Ascending aorta (tissue), 2 donors: Measurements from ENCODE around the gene NEUROD1. TPM values are rescaled to one million over a fixed set of nuclear protein-coding genes. Genes with fewer than 3 reads are reported as not detected.

ENCODE experiments used
- DNase-seq, 2 donors: peaks; one replicate each; pipeline ENCODE4 v3.0.0-alpha.2; 2019; ENCODE audit warnings: low spot score in 2 of 2
- H3K27ac ChIP-seq, 2 donors: fragments of 200-600 bp; sonication (generic); one replicate each; pipeline ENCODE4 v1.5.1; 2016 to 2017; ENCODE audit warnings: mild to moderate bottlenecking in 1 of 2
- H3K27me3 ChIP-seq: fragments of 200-600 bp; sonication (generic); one replicate; pipeline ENCODE4 v1.5.1; 2017
- H3K36me3 ChIP-seq, 2 donors: fragments of 200-600 bp; sonication (generic); one replicate each; pipeline ENCODE4 v1.5.1; 2016
- H3K4me1 ChIP-seq, 2 donors: fragments of 200-600 bp; sonication (generic); one replicate each; pipeline ENCODE4 v1.5.1; 2016 to 2017; ENCODE audit warnings: mild to moderate bottlenecking in 1 of 2
- H3K4me3 ChIP-seq, 2 donors: fragments of 200-600 bp; sonication (generic); one replicate each; pipeline ENCODE4 v1.5.1; 2016 to 2017; ENCODE audit warnings: mild to moderate bottlenecking in 1 of 2
- H3K9me3 ChIP-seq, 2 donors: fragments of 200-600 bp; sonication (generic); one replicate each; pipeline ENCODE4 v1.5.1; 2016
- CTCF ChIP-seq, 3 experiments: fragments of 200-600 bp in 2 of 3; fragments of 450-650 bp in 1 of 3; sonication (generic) in 2 of 3; IDR thresholded peaks; one replicate each; pipeline ENCODE4 v1.5.1; 2016 to 2019; ENCODE audit warnings: antibody characterized with exemption in 3 of 3, mild to moderate bottlenecking in 1 of 3, moderate library complexity in 1 of 3
- intact Hi-C: fragments of 100-400 bp; cut with DNase I; formaldehyde crosslinking; loops from one replicate; pipeline ENCODE4 v1.15.1; 2023
- total RNA-seq: library from RNA; depleted of rRNA; stranded (reverse); fragments of >200 nt; gene quantifications from one replicate; pipeline ENCODE4 v1.1.0, GENCODE V29; 2016

NEUROD1 gene
- total RNA-seq, 1 donor from 2014 or later, result not detected

GRCh38 chr2:181626671-181627070, 53.6 kb downstream of the NEUROD1 start:
- DNase-seq, result no peak
- H3K27me3 ChIP-seq, result no peaks in the 10 kb centered on the region
- TF ChIP-seq CTCF (IDR thresholded peaks at IDR 0.05), result no peak
- intact Hi-C loops, result no loop called here
- H3K27ac ChIP-seq, result no peak overlapping the region
- H3K36me3 ChIP-seq, result no peaks in the 10 kb centered on the region
- H3K4me1 ChIP-seq, result no peaks in the 10 kb centered on the region
- H3K9me3 ChIP-seq, result no peaks in the 10 kb centered on the region
- no peak overlapping the region for H3K4me3 ChIP-seq

Other genes with a start within 250 kb of the NEUROD1 start
- gene ITGA4, start 223.1 kb downstream of the NEUROD1 start, total RNA-seq, result 6.6 TPM
- gene CERKL, start 23.4 kb downstream of the NEUROD1 start, total RNA-seq, result not detected
- gene ITPRID2, start 211.2 kb upstream of the NEUROD1 start, total RNA-seq, result 50.9 TPM